ENCODE data around the gene ELAVL2. TPM values are rescaled to one million over a fixed set of nuclear protein-coding genes. Genes with fewer than 3 reads are reported as not detected.

The ELAVL2 gene
- total RNA-seq, 1 experiment from 2014 or later: not detected

- H3K27ac ChIP-seq: no peak overlapping the region
- no peaks in the 10 kb centered on the region for H3K36me3 ChIP-seq (ENCODE audit: low read depth)
- no peaks in the 10 kb centered on the region for H3F3A ChIP-seq (ENCODE audit: insufficient read depth, low read depth)
- ChIA-PET POLR2A (ENCODE audit: unreplicated experiment) (no interaction called here), CTCF (no interaction called here)
- no peak overlapping the region for H2AFZ ChIP-seq
- no peaks in the 10 kb centered on the region for H3K4me1 ChIP-seq (replicated peaks; ENCODE audit: insufficient read depth)
- H3K9me2 ChIP-seq (ENCODE audit: insufficient read depth): no peaks in the 10 kb centered on the region
- no peaks in the 10 kb centered on the region for H3K79me2 ChIP-seq (ENCODE audit: low read depth)
- H3K4me2 ChIP-seq: no peak overlapping the region
- TF ChIP-seq CTCF (conservative IDR thresholded peaks at IDR 0.05) (no peak), EZH2 (IDR thresholded peaks at IDR 0.05; ENCODE audit: low read depth) (no peak)
- DNase-seq: no peak
- H3K27me3 ChIP-seq (ENCODE audit: insufficient read depth, low read depth): no peaks in the 10 kb centered on the region
- H3K9me3 ChIP-seq (ENCODE audit: insufficient read depth, low read depth): no peaks in the 10 kb centered on the region
- intact Hi-C loops (cut with micrococcal nuclease; ENCODE audit: unreplicated experiment): no loop called here
- H3K4me3 ChIP-seq: no peak overlapping the region
- no peaks in the 10 kb centered on the region for H4K20me1 ChIP-seq (ENCODE audit: insufficient read depth)
- BruUV-seq (replicated peaks): no TSS peak
These were observed 153.9 kb downstream of the ELAVL2 start for GRCh38 chr9:23672151-23672550.

GRCh38 chr9:23669776-23670175 is 156.3 kb downstream of the ELAVL2 start:
- Histone ChIP-seq H3K27ac (no peak overlapping the region), H3K4me1 (replicated peaks; ENCODE audit: insufficient read depth) (no peaks in the 10 kb centered on the region), H3K4me3 (no peak overlapping the region), H3K4me2 (no peak overlapping the region), H3K79me2 (ENCODE audit: low read depth) (no peaks in the 10 kb centered on the region), H3K9me3 (ENCODE audit: insufficient read depth, low read depth) (no peaks in the 10 kb centered on the region), H4K20me1 (ENCODE audit: insufficient read depth) (no peaks in the 10 kb centered on the region), H3K27me3 (ENCODE audit: insufficient read depth, low read depth) (no peaks in the 10 kb centered on the region), H3K36me3 (ENCODE audit: low read depth) (no peaks in the 10 kb centered on the region), H3K9me2 (ENCODE audit: insufficient read depth) (no peaks in the 10 kb centered on the region), H3F3A (ENCODE audit: insufficient read depth, low read depth) (no peaks in the 10 kb centered on the region), H2AFZ (no peak overlapping the region)
- intact Hi-C loops (cut with micrococcal nuclease; ENCODE audit: unreplicated experiment): no loop called here
- no peak for DNase-seq
- CTCF ChIA-PET: no interaction called here
- TF ChIP-seq EZH2 (IDR thresholded peaks at IDR 0.05; ENCODE audit: low read depth) (no peak), CTCF (conservative IDR thresholded peaks at IDR 0.05) (no peak)
- POLR2A ChIA-PET (ENCODE audit: unreplicated experiment): no interaction called here
- BruUV-seq (replicated peaks): no TSS peak

DNA sequence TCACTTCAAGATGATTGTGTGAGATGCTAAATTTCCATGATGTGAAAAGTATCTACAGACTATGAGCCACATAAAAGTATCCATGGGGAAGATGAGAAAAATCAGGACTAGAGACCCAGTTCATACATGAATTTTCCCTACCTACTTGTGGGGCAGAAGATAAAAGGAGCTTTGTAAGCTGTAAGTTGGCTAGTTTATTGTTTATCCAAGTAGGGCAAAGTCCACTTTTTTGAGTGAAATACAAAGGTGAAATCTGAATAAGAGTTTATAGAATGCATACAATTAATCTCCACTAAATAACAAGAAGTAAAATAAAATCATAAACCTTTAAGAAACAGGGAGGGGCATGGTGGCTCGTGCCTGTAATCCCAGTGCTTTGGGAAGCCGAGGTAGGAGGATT is 160.4 kb downstream of the ELAVL2 start:
- no peaks in the 10 kb centered on the region for H3F3A ChIP-seq (ENCODE audit: insufficient read depth, low read depth)
- H2AFZ ChIP-seq: no peak overlapping the region
- no peak overlapping the region for H3K4me2 ChIP-seq
- no peaks in the 10 kb centered on the region for H3K27me3 ChIP-seq (ENCODE audit: insufficient read depth, low read depth)
- no peak overlapping the region for H3K4me3 ChIP-seq
- H3K27ac ChIP-seq: no peak overlapping the region
- H3K9me3 ChIP-seq (ENCODE audit: insufficient read depth, low read depth): no peaks in the 10 kb centered on the region
- no peak for DNase-seq
- ChIA-PET POLR2A (ENCODE audit: unreplicated experiment) (no interaction called here), CTCF (no interaction called here)
- BruUV-seq (replicated peaks): no TSS peak
- H3K4me1 ChIP-seq (replicated peaks; ENCODE audit: insufficient read depth): no peaks in the 10 kb centered on the region
- TF ChIP-seq EZH2 (IDR thresholded peaks at IDR 0.05; ENCODE audit: low read depth) (no peak), CTCF (conservative IDR thresholded peaks at IDR 0.05) (no peak)
- no peaks in the 10 kb centered on the region for H4K20me1 ChIP-seq (ENCODE audit: insufficient read depth)
- no peaks in the 10 kb centered on the region for H3K36me3 ChIP-seq (ENCODE audit: low read depth)
- H3K9me2 ChIP-seq (ENCODE audit: insufficient read depth): no peaks in the 10 kb centered on the region
- intact Hi-C loops (cut with micrococcal nuclease; ENCODE audit: unreplicated experiment): no loop called here
- no peaks in the 10 kb centered on the region for H3K79me2 ChIP-seq (ENCODE audit: low read depth)
